ENCODE measurements around the gene MYOT. TPM values are rescaled to one million over a fixed set of nuclear protein-coding genes. Genes with fewer than 3 reads are reported as not detected.

The MYOT gene
- polyA plus RNA-seq, 3 donors, result not detected

DNA sequence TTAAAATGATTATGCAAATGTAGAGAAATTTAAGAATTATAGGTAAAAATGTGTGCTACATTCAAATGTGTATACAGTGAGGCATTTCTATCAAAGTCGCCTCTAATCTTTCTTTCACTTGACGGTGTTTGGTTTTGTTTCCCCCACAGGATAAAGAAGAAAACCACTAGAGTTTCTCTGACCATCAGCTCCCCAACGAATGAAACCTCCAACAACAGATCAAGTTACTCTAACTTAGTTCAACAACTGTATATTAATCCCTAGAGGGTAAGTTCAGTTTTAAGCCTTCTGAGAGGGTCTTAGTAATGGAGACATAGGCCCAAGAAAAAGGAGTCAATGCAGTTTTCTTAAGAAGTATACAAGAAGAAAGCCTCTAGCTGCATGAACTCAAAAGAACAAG, 11.5 kb upstream of the MYOT start:
- TF ChIP-seq, protein P1, sequence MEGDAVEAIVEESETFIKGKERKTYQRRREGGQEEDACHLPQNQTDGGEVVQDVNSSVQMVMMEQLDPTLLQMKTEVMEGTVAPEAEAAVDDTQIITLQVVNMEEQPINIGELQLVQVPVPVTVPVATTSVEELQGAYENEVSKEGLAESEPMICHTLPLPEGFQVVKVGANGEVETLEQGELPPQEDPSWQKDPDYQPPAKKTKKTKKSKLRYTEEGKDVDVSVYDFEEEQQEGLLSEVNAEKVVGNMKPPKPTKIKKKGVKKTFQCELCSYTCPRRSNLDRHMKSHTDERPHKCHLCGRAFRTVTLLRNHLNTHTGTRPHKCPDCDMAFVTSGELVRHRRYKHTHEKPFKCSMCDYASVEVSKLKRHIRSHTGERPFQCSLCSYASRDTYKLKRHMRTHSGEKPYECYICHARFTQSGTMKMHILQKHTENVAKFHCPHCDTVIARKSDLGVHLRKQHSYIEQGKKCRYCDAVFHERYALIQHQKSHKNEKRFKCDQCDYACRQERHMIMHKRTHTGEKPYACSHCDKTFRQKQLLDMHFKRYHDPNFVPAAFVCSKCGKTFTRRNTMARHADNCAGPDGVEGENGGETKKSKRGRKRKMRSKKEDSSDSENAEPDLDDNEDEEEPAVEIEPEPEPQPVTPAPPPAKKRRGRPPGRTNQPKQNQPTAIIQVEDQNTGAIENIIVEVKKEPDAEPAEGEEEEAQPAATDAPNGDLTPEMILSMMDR (IDR thresholded peaks at IDR 0.05), result no peak
- H3K27ac ChIP-seq (ENCODE audit: low read depth in 1 of 2, low read length in 2 of 2), result no peak overlapping the region
- H3K27me3 Mint-ChIP-seq (ENCODE audit: low read depth in 3 of 3), result peaks cover 0 to 1% (median 0%) of the 10 kb centered on the region in 3 donors

GRCh38 chr5:137856916-137857862, 10.5 kb upstream of the MYOT start:
- H2AFZ ChIP-seq (ENCODE audit: insufficient read depth, low read depth, low read length, poor library complexity, severe bottlenecking), result peak overlapping the region; percentile 18
- no peaks in the 10 kb centered on the region for H3K36me3 Mint-ChIP-seq
- intact Hi-C loops (cut with micrococcal nuclease), result no loop called here
- H3K27ac Mint-ChIP-seq, result peak overlapping the region in 1 of 7 donors; percentile 27
- no peak overlapping the region for H3K4me2 ChIP-seq (replicated peaks; ENCODE audit: extremely low read depth, low read length, poor library complexity, severe bottlenecking)
- WGBS (ENCODE audit: insufficient coverage), result 95% methylated on average over 3 of the region's 5 CpGs
- no peaks in the 10 kb centered on the region for H4K20me1 ChIP-seq (ENCODE audit: insufficient read depth, low read length)
- H3K79me2 ChIP-seq (ENCODE audit: insufficient read depth, low read length), result no peaks in the 10 kb centered on the region
- peaks cover 0 to 1% (median 0%) of the 10 kb centered on the region in 3 donors for H3K27me3 Mint-ChIP-seq (ENCODE audit: low read depth in 3 of 3)
- H3K9me3 ChIP-seq (replicated peaks in 1 of 2; ENCODE audit: control insufficient read depth in 1 of 2, insufficient read depth in 1 of 2, low read length in 2 of 2), result no peaks in the 10 kb centered on the region
- H3K4me1 ChIP-seq (ENCODE audit: control insufficient read depth in 1 of 2, insufficient read depth in 2 of 2, low read length in 2 of 2), result peaks cover 16 to 22% of the 10 kb centered on the region in 2 donors
- H3K9me3 Mint-ChIP-seq, result no peaks in the 10 kb centered on the region
- H3K9ac ChIP-seq (ENCODE audit: insufficient read depth, low read length, poor library complexity, severe bottlenecking), result no peak overlapping the region
- TF ChIP-seq, protein P1 (IDR thresholded peaks at IDR 0.05), result no peak
- H3K4me1 Mint-ChIP-seq, result peaks cover 16% of the 10 kb centered on the region
- no peak for DNase-seq
- H3K4me3 ChIP-seq (replicated peaks in 1 of 3; ENCODE audit: low read depth in 2 of 3, low read length in 3 of 3), result no peak overlapping the region
- no peak overlapping the region for H3K4me3 Mint-ChIP-seq
- no peaks in the 10 kb centered on the region for H3K36me3 ChIP-seq (replicated peaks in 1 of 2; ENCODE audit: control insufficient read depth in 1 of 2, insufficient read depth in 2 of 2, low read length in 2 of 2)
- H3K27ac ChIP-seq (ENCODE audit: low read depth in 1 of 2, low read length in 2 of 2), result peak overlapping the region in 1 of 2 donors; percentile 45
- H3K27me3 ChIP-seq (ENCODE audit: control insufficient read depth in 2 of 2, insufficient read depth in 2 of 2, low read length in 2 of 2), result no peaks in the 10 kb centered on the region

More for the DNA sequence above, 11.5 kb upstream of the MYOT start:
- Mint-ChIP-seq H3K27ac (no peak overlapping the region), H3K36me3 (no peaks in the 10 kb centered on the region), H3K9me3 (no peaks in the 10 kb centered on the region), H3K4me1 (peaks cover 16% of the 10 kb centered on the region), H3K4me3 (no peak overlapping the region)
- no peaks in the 10 kb centered on the region for H4K20me1 ChIP-seq (ENCODE audit: insufficient read depth, low read length)
- no peak overlapping the region for H3K4me3 ChIP-seq (replicated peaks in 1 of 3; ENCODE audit: low read depth in 2 of 3, low read length in 3 of 3)
- peaks cover 16 to 22% of the 10 kb centered on the region in 2 donors for H3K4me1 ChIP-seq (ENCODE audit: control insufficient read depth in 1 of 2, insufficient read depth in 2 of 2, low read length in 2 of 2)
- no peak for DNase-seq
- intact Hi-C loops (cut with micrococcal nuclease), result no loop called here
- H3K4me2 ChIP-seq (replicated peaks; ENCODE audit: extremely low read depth, low read length, poor library complexity, severe bottlenecking), result no peak overlapping the region
- no CpG with 5 or more reads among the region's 3 CpGs for WGBS (ENCODE audit: insufficient coverage)
- no peaks in the 10 kb centered on the region for H3K27me3 ChIP-seq (ENCODE audit: control insufficient read depth in 2 of 2, insufficient read depth in 2 of 2, low read length in 2 of 2)
- H3K9me3 ChIP-seq (replicated peaks in 1 of 2; ENCODE audit: control insufficient read depth in 1 of 2, insufficient read depth in 1 of 2, low read length in 2 of 2), result no peaks in the 10 kb centered on the region
- no peaks in the 10 kb centered on the region for H3K36me3 ChIP-seq (replicated peaks in 1 of 2; ENCODE audit: control insufficient read depth in 1 of 2, insufficient read depth in 2 of 2, low read length in 2 of 2)
- no peaks in the 10 kb centered on the region for H3K79me2 ChIP-seq (ENCODE audit: insufficient read depth, low read length)
- no peak overlapping the region for H2AFZ ChIP-seq (ENCODE audit: insufficient read depth, low read depth, low read length, poor library complexity, severe bottlenecking)
- no peak overlapping the region for H3K9ac ChIP-seq (ENCODE audit: insufficient read depth, low read length, poor library complexity, severe bottlenecking)

Data from CD14-positive monocyte (primary cell).